ENCODE measurements around the gene GRIA3.
"Not testable (repeated sequence)": the region's sequence is repeated elsewhere in the genome, so short reads cannot be mapped to it uniquely, and the experiment has no call there.

Gene GRIA3

GRCh38 chrX:123477673-123478072 is 293.6 kb downstream of the GRIA3 start:
- no peak for DNase-seq

- no peak for DNase-seq
Measured at GRCh38 chrX:123481913-123482851, 298.1 kb downstream of the GRIA3 start.

- no peak for DNase-seq
Measured at GRCh38 chrX:123486297-123486696, 302.2 kb downstream of the GRIA3 start.

DNA sequence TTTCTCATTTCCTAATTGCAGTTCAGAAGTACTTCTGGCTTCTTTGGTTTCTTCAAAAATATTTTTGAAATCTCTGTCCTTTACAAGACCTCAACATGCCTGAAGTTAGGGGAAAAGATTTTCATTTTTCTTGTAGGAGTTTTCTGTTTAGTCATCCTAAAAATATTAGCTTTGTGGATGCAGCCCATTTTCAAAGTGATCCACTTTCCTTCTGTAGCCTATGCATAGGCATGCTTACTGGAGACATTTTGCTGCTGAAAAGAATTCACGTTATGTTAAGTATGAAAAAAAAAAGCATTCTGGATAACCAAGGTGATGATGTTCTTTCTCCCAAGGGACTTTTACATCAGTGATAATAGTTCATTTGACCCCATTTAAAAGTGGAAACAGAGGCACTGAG is 303.2 kb downstream of the GRIA3 start:
- no peak for DNase-seq

- no peak for DNase-seq
Measured at GRCh38 chrX:123487669-123488068, 303.6 kb downstream of the GRIA3 start.

GRCh38 chrX:123489011-123489410 is 304.9 kb downstream of the GRIA3 start:
- no peak for DNase-seq

DNA sequence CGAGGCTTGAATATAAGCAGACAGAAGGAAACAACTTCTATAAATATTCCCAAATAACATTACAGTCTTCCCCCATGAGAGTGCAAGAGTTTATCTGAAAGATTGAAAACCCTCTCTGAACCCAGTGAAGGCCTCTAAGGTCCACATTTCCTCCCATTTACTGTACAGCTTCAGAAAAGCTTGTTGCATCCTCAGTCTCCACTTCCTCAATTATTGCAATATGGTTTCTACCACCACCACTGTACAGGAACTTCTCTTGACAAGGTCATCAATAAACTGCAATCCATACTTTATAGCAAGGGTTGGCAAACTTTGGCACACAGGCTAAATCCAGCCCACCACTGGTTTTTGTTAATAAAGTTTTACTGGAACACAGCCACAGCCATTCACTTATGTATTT is 309.8 kb downstream of the GRIA3 start:
- DNase-seq: no peak

DNA sequence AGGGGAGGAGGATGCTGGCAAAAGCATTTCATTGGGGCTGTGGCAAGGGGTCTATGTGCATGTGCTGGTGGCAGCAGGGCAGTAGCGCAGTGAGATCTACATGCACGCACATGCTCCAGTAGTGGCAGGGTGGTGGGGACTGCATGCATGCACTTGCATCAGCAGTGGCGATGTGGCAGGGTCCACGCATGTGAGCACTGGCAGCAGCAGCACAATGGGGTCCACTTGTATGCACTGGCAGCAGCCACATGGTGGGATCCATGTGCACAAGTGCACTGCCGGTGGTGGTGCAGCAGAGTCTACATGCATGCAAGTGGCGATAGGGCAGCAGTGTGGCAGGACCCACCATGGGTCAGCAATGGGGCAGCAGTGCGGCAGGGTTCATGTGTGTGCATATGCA is 315.7 kb downstream of the GRIA3 start:
- DNase-seq: no peak

DNA sequence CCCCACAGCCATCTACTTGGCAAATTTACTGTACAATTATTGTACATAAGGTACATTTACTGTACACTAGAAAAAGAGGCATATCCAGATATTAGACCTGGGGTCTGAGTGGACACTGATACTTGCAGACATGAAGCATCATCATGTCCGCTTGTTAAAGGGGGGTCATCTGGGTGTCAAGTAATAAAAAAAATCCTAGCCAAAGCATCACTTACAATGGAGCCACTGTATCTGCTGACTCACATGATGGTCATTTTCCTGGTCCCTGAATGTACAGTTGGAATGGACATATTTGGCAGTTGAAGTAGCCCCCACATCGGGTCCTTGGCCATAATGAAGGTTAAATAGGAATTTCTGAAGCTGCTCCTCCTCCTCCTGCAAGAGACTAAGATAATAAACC is 320.0 kb downstream of the GRIA3 start:
- DNase-seq: no peak

DNA sequence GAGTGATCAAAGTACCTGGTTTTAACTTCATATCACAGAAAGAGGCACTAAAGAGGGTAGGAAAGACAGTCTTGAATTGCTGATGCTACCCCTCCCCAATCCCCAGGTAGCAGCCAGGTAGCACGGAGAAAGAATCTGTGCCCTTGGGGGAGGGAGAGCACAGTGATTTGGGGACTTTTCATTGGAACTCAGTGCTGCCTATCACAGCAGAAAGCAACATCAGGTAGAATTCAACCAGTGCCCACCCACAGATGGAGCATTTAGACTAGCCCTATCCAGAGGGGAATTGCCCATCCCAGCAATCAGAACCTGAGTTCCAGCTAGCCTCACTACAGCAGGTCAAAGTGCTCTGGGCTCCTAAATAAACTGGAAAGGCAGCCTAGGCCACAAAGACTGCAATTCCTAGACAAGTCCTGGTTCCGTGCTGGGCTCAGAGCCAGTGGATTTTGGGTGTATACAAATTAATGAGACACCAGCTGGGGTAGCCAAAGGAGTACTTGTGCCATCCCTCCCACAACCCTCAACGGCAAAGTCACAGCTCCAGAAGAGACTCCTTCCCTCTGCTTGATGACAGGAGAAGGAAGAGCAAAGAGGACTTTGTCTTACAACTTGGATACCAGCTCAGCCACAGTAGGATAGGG is 320.7 kb downstream of the GRIA3 start:
- DNase-seq: no peak

- DNase-seq: no peak
Measured at GRCh38 chrX:123513585-123514278, 329.7 kb downstream of the GRIA3 start.

- DNase-seq: not testable (repeated sequence)
Measured at GRCh38 chrX:123514279-123514640, 330.2 kb downstream of the GRIA3 start.

DNA sequence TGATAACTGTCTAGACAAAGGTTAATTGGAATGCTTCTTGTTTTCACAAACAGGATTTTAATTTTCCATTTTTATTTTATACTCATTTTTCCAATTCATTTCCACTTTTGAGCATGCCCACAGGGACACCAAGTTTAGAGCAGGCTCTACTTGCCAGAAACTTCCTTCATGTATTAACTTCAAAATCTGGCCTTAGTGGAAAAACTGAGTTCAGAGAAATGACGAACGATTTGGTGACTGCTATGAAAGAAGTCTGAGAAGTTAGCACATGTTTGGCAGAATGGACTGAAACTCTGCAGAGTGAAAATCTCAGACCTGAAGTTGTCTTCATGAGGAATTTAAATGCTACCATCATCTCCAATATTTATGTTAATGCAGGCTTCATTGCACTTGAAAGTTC is 334.7 kb downstream of the GRIA3 start:
- no peak for DNase-seq

DNA sequence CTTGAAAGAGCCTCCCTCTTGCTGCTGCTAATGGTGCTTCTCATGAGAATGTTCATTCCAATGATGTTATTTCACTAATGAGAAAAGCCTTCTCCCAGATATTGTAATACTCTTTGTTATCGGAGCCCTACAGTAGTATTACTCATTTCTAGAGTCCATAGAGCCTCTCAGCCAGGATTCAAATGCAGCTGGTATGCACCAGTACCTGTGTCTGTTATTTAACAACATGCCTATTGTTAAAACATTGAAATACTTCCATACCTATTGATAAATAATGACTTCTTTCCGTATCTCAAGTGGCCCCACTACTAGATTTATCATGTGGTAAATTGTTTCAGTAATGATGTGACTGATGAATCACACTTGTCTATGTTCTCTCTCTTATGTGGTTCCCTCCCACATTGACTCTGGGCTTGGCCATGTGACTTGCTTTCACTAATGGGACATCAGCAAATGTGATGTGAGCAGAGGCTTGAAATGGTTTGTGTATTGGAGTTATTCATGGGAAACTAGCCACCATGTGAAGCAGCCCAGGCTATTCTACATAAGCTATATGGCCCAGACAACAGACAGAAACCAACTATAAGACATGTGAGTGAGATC is 341.1 kb downstream of the GRIA3 start:
- no peak for DNase-seq

DNA sequence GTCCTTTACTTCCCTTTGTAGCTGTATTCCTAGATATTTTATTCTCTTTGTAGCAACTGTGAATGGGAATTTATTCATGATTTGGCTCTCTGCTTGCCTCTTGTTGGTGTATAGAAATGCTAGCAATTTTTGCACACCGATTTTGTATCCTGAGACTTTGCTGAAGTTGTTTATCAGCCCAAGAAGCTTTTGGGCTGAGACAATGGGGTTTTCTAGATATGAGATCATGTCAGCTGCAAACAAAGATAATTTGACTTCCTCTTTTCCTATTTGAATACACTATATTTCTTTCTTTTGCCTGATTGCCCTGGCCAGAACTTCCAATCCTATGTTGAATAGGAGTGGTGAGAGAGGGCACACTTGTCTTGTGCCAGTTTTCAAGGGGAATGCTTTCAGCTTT is 346.6 kb downstream of the GRIA3 start:
- not testable (repeated sequence) for DNase-seq
